ENCODE measurements around the gene YPEL2. TPM values are rescaled to one million over a fixed set of nuclear protein-coding genes. Genes with fewer than 3 reads are reported as not detected.

The YPEL2 gene
- total RNA-seq, 1 experiment from 2014 or later, result 1.1 TPM

DNA sequence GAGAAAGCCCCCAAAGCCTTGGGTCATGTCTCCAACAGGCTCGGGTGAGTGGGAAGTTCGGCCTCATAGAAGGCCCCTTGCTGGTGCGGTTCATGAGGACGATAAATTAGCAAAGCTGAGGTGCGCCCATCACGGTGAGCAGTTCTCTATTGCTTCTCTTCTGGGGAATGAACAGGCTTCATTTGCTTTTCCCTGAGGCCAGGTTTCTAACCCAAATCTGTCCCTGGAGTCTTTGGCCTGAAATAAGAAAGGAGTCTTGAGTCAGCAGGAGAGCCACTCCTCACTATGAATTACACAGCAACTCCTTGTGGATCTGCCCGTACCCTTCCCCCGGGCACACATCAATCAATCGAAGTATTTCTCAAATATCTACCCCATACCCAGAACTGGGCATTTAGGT is 94.6 kb downstream of the YPEL2 start:
- ATAC-seq, result no peak
- CTCF ChIA-PET, result no interaction called here
- TF ChIP-seq, protein P1, sequence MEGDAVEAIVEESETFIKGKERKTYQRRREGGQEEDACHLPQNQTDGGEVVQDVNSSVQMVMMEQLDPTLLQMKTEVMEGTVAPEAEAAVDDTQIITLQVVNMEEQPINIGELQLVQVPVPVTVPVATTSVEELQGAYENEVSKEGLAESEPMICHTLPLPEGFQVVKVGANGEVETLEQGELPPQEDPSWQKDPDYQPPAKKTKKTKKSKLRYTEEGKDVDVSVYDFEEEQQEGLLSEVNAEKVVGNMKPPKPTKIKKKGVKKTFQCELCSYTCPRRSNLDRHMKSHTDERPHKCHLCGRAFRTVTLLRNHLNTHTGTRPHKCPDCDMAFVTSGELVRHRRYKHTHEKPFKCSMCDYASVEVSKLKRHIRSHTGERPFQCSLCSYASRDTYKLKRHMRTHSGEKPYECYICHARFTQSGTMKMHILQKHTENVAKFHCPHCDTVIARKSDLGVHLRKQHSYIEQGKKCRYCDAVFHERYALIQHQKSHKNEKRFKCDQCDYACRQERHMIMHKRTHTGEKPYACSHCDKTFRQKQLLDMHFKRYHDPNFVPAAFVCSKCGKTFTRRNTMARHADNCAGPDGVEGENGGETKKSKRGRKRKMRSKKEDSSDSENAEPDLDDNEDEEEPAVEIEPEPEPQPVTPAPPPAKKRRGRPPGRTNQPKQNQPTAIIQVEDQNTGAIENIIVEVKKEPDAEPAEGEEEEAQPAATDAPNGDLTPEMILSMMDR (IDR thresholded peaks at IDR 0.05), result no peak
- TF ChIP-seq TCF7L2 (IDR thresholded peaks at IDR 0.05; ENCODE audit: low read depth, low read length), result no peak
- TF ChIP-seq, protein P2, sequence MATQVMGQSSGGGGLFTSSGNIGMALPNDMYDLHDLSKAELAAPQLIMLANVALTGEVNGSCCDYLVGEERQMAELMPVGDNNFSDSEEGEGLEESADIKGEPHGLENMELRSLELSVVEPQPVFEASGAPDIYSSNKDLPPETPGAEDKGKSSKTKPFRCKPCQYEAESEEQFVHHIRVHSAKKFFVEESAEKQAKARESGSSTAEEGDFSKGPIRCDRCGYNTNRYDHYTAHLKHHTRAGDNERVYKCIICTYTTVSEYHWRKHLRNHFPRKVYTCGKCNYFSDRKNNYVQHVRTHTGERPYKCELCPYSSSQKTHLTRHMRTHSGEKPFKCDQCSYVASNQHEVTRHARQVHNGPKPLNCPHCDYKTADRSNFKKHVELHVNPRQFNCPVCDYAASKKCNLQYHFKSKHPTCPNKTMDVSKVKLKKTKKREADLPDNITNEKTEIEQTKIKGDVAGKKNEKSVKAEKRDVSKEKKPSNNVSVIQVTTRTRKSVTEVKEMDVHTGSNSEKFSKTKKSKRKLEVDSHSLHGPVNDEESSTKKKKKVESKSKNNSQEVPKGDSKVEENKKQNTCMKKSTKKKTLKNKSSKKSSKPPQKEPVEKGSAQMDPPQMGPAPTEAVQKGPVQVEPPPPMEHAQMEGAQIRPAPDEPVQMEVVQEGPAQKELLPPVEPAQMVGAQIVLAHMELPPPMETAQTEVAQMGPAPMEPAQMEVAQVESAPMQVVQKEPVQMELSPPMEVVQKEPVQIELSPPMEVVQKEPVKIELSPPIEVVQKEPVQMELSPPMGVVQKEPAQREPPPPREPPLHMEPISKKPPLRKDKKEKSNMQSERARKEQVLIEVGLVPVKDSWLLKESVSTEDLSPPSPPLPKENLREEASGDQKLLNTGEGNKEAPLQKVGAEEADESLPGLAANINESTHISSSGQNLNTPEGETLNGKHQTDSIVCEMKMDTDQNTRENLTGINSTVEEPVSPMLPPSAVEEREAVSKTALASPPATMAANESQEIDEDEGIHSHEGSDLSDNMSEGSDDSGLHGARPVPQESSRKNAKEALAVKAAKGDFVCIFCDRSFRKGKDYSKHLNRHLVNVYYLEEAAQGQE (IDR thresholded peaks at IDR 0.05; ENCODE audit: insufficient read depth in 1 of 2, low read depth in 2 of 2, low read length in 1 of 2), result no peak
- TF ChIP-seq SIN3A (IDR thresholded peaks at IDR 0.05; ENCODE audit: borderline replicate concordance, insufficient read depth, low read depth, low read length), result no peak
- no peak for TF ChIP-seq POLR2AphosphoS5 (IDR thresholded peaks at IDR 0.05; ENCODE audit: low read depth, low read length)
- no peak for DNase-seq (ENCODE audit: low read depth, low spot score)
- in situ Hi-C loops (cut with HindIII; ENCODE audit: low pct_unique_long_range_greater_than_20kb, low sequenced_read_pairs), result loop anchor here (25.0 kb wide), 1 partner anchor 189 kb away; no protein-coding TSS in a partner anchor
- Histone ChIP-seq H3K36me3 (ENCODE audit: control insufficient read depth, insufficient read depth, low read length) (no peaks in the 10 kb centered on the region), H3K4me1 (ENCODE audit: control insufficient read depth, insufficient read depth, low read length) (no peaks in the 10 kb centered on the region), H3K9me3 (ENCODE audit: control insufficient read depth, insufficient read depth, low read depth, low read length) (no peaks in the 10 kb centered on the region), H3K27me3 (ENCODE audit: control insufficient read depth, insufficient read depth, low read length) (no peaks in the 10 kb centered on the region), H3K27ac (ENCODE audit: low read length) (no peak overlapping the region), H3K4me3 (ENCODE audit: low read depth in 2 of 2, low read length in 2 of 2) (no peak overlapping the region)
- POLR2A ChIA-PET, result no interaction called here
- BruUV-seq (replicated peaks), result no TSS peak
- intact Hi-C loops (cut with micrococcal nuclease; ENCODE audit: unreplicated experiment), result no loop called here

DNA sequence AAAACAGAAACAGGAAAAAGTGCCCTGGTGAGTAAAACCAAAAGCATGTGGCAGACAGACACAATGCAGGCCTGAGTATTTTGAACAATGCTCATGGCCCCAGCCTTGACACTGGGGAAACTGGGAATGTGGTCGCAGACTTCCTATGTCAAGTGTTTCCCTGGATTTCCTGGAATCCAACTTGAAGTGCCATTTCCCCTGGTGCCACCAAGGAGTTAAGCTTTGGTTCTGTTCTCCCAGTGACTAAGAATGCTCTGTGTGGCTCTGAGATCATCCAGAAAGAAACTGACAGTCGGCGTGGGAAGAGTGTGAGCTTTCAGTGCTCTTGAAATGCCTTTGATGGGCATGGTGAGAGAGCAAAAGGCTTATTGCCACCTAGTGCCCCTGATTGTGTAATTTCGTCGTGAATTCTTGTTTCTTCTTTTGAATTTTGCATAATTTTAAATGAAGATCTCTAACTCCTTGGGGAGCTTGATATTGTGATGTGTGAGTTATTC is 96.0 kb downstream of the YPEL2 start:
- Histone ChIP-seq H3K4me3 (ENCODE audit: low read depth in 2 of 2, low read length in 2 of 2) (no peak overlapping the region), H3K27ac (ENCODE audit: low read length) (no peak overlapping the region), H3K4me1 (ENCODE audit: control insufficient read depth, insufficient read depth, low read length) (no peaks in the 10 kb centered on the region), H3K27me3 (ENCODE audit: control insufficient read depth, insufficient read depth, low read length) (no peaks in the 10 kb centered on the region), H3K36me3 (ENCODE audit: control insufficient read depth, insufficient read depth, low read length) (no peaks in the 10 kb centered on the region), H3K9me3 (ENCODE audit: control insufficient read depth, insufficient read depth, low read depth, low read length) (no peaks in the 10 kb centered on the region)
- ChIA-PET POLR2A (no interaction called here), CTCF (no interaction called here)
- DNase-seq (ENCODE audit: low read depth, low spot score) (no peak), ATAC-seq (no peak)
- in situ Hi-C loops (cut with HindIII; ENCODE audit: low pct_unique_long_range_greater_than_20kb, low sequenced_read_pairs), result loop anchor here (25.0 kb wide), 1 partner anchor 190 kb away; no protein-coding TSS in a partner anchor
- intact Hi-C loops (cut with micrococcal nuclease; ENCODE audit: unreplicated experiment), result no loop called here
- no TSS peak for BruUV-seq (replicated peaks)
- no peak for TF ChIP-seq SIN3A (IDR thresholded peaks at IDR 0.05; ENCODE audit: borderline replicate concordance, insufficient read depth, low read depth, low read length)
- TF ChIP-seq, protein P1 (IDR thresholded peaks at IDR 0.05), result no peak

Measured in Panc1 (cell line).